GM12872 (cell line): ENCODE measurements around the gene CD82.

Experiments
- TF ChIP-seq, protein P1 (sequence below): IDR thresholded peaks from 3 replicates; pipeline ENCODE4 v1.5.1; 2011; ENCODE audit warnings: low read depth, mild to moderate bottlenecking, low read length, moderate library complexity; ENCODE audit not compliant: insufficient read depth

Gene CD82

DNA sequence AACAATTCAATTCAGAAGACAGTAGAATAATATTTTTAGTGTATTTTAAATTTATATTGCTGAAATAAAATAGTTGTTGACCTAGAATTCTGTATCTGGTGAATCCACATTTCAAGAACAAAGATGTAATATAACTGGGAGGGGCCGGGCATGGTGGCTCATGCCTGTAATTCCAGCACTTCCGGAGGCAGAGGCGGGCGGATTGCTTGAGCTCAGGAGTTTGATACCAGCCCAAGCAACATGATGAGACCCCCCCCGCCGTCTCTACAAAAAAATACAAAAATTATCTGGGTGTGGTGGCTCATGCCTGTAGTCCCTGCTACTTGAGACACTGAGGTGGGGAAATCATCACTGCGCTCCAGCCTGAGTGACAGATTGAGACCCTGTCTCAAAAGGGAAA lies 72.6 kb downstream of the CD82 start:
- TF ChIP-seq, protein P1, sequence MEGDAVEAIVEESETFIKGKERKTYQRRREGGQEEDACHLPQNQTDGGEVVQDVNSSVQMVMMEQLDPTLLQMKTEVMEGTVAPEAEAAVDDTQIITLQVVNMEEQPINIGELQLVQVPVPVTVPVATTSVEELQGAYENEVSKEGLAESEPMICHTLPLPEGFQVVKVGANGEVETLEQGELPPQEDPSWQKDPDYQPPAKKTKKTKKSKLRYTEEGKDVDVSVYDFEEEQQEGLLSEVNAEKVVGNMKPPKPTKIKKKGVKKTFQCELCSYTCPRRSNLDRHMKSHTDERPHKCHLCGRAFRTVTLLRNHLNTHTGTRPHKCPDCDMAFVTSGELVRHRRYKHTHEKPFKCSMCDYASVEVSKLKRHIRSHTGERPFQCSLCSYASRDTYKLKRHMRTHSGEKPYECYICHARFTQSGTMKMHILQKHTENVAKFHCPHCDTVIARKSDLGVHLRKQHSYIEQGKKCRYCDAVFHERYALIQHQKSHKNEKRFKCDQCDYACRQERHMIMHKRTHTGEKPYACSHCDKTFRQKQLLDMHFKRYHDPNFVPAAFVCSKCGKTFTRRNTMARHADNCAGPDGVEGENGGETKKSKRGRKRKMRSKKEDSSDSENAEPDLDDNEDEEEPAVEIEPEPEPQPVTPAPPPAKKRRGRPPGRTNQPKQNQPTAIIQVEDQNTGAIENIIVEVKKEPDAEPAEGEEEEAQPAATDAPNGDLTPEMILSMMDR = no peak

DNA sequence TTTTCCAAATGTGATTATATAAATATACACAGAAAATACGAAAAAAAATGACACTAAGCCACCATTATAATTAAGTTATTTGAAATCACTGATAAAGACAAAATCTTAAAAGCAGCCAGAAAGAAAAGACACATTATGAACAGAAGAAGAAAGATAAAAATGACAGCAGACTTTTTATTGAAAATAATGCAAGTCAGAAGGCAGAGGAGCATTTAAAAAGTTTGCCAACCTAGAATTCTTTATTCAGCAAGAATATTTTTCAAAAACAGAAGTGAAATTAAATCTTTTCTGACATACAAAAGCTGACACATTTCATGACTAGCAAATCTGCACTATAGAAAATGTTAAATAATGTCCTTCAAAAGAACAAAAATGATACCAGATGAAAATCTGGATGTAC lies 77.8 kb downstream of the CD82 start:
- TF ChIP-seq, protein P1 = no peak

DNA sequence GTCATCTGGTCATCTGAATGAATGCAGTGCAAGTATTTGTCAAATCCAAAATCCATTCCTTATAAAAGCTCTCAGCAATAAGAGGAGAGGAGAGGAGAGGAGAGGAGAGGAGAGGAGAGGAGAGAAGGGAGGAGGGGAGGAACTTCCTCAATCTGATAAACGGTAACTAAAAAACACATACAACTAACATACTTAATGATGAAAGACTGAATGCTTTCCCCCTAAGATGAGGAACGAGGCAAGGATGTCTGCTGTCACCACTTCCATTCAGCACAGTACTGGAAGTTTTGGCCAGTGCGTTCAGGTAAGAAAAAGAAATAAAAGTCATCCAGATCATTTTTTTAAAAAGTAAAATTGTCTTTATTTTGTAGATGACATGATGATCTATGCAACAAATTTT lies 80.4 kb downstream of the CD82 start:
- TF ChIP-seq, protein P1 = no peak

DNA sequence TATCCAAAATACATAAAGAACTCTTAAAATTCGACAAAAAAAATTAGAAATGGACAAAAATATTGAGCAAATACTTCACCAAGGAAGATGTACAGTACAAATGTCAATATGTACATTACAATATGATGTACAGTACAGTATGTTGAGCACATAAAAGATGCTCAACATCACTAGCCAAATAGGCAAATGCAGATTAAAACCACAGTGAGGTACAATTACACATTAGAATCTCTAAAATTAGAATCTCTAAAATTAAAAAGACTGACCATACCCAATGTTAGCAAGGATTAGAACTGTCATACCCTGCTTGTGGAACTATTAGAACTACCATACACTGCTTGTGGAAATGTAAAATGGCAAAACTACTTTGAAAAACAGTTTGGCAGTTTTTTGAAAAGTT lies 82.6 kb downstream of the CD82 start:
- TF ChIP-seq, protein P1 = no peak

DNA sequence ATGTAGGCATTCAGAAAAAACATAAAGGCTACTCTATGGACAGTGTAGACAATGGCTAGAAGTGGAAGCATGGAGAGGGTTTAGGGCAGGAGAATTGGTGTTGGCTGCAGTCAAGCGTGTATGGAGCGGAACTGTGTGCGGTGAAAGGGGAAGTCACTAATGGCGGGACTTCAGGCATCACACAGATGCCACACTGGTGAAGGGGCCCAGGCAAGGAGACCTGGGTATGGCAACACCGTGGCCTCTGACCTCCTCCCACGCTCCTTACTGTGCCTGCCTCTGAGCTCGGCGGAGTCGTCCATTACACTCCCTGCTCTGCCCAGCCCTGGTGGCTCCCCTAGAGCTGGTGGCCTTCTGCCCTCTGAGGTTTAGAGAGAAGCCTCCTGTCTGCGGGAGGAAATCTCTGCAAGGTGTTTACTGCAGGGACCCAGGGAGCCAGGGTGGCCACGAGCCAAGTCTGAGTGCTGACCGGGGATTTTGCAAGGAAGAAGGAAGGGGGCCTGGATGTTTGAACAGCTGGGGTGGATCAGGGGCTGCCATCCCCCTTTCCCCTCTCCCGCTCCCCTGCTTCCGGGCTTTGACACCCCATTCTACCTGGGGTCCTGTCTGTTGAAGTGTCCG lies 86.2 kb downstream of the CD82 start:
- TF ChIP-seq, protein P1 = no peak

- TF ChIP-seq, protein P1 = no peak
Measured at GRCh38 chr11:44652901-44653644, 87.6 kb downstream of the CD82 start.

GRCh38 chr11:44654057-44654456 lies 88.6 kb downstream of the CD82 start:
- TF ChIP-seq, protein P1 = no peak
